OCI-M1 (cell line): ENCODE results near the gene PXK.
A peak's percentile ranks its signal among the peaks of the same experiment; 100 is the strongest.
"Not testable (repeated sequence)": the region's sequence is repeated elsewhere in the genome, so short reads cannot be mapped to it uniquely, and the experiment has no call there.

Experiments used
- DNase-seq: peaks from one replicate; lab custom pipeline; 2025; lab: John Stamatoyannopoulos, UW

PXK gene

DNA sequence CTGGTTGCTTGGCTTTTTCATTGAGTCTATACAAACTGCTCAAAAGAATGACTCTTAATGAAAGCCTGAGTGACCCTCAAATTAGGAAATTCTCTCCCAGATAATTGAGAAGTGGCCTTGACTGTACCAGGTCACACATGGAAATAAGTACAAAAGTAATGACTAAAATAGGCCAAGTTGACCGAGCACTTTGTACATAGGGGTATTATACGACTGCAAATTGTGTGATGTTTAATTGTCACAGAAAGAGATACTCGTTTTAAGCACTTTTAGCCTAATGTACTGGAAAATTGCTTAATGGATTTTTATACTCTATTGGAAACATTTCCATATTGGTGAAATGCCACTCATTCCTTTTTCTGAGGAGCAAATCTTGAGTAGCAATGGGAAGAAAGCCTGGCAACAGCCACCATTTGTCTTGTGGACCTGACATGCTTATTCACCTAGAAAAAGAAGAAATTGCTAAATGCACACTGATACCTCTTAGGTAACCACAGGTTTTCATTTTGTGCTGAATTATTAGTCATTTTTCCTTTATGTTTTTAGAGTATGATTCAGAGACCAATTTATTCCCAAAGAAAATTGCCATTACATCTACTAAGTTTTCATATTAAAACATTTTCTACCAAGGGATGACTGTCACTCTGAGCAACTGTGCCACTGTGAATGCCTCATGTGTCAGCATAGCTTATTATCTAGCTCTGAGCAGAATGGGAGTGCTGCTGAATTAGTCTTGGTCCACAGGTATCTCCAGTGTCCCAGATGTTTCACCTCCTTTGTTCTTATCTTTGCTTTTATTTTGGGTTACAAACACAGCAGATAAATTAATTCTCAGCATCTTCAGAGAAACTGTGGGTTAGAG lies 8.9 kb upstream of the PXK start:
- no peak for DNase-seq

DNA sequence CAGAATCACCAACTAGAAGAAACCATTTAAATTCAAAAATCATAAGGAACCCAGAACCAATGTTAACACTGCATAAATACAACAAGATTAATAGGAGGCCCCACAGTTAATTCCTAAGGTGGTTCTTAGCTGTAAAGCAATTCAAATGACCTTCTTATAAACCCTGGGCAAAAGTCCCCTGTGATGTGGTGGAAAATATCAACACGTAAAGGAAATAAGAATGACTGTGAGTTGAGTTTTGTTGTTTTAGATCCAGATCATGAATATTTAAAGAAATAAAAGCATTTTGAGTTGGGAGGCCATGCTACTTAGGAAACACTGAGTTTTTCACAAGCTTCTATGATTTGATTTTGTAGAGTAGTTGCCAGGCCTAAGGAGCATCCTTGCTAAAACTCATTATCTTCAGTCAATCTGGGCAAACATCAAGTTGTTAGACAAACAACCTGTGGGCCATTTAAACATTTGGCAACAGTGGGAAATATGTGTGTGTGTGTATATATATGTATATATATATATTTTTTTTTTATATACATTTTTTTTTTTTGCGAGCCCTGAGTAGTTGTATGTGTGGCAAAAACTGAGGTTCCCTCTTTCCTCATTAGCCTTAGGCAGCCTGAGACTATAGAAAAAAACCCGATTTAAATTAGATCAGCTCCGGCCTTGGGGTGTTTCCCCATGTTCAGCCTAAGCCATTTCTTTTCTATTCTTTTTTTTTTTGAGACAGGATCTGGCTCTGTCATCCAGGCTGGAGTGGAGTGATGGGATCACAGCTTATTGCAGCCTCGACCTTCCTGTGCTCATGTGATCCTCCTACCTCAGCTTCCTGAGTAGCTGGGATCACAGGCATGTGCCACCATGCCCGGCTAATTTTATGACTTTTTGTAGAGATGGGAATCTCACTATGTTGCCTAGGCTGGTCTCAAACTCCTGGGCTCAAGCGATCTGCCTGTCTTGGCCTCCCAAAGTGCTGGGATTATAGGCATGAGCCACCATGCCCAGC lies 8.0 kb upstream of the PXK start:
- DNase-seq, result no peak

DNA sequence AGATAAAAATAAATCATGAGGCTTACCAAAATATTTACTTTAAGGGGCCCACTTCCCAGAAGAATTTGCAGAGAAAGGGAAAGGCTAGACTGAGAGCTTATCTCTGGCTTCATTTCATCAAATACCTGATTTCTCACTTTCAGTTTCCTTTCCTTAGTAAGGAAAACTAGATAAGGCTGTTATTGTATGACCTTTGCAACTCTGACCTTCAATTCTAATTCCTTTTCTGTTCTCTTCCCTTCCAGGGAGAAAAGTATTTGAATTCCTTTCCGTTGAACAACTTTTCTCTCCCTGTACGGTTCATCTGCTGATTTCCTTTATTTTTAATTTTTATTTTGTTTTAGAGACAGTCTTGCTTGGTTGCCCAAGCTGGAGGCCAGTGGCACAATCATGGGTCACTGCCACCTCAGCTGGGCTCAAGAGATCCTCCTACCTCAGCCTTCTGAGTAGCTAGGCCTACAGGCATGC lies 7.1 kb upstream of the PXK start:
- peak; percentile 47 for DNase-seq

DNA sequence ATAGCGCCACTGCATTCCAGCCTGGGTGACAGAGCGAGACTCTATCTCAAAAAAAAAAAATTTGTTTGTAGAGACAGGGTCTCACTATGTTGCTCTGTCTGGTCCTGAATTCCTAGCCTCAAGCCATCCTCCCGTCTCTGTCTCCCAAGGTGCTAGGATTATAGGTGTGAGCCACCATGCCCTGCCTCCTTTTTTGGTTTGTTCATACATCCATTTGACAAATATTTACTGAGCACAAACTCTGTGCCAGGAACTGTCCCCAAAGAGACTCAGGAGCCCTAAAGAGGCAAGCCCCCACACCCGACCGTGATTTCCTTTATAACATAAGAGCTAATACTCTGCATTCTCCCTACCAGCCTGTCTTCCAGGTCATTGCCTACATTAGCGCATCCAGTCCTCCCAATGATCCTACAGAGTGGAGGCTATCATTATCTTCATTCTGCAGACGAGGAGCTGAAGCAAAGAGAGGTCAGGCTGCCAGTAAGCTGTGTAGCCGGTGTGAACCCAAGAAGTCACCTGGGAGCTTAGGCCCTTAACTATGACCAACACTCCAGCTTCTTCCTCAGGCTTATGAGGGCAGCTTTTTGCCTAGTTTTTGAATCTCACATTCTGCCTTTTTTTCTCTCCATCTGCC lies 6.3 kb upstream of the PXK start:
- DNase-seq, result no peak

DNA sequence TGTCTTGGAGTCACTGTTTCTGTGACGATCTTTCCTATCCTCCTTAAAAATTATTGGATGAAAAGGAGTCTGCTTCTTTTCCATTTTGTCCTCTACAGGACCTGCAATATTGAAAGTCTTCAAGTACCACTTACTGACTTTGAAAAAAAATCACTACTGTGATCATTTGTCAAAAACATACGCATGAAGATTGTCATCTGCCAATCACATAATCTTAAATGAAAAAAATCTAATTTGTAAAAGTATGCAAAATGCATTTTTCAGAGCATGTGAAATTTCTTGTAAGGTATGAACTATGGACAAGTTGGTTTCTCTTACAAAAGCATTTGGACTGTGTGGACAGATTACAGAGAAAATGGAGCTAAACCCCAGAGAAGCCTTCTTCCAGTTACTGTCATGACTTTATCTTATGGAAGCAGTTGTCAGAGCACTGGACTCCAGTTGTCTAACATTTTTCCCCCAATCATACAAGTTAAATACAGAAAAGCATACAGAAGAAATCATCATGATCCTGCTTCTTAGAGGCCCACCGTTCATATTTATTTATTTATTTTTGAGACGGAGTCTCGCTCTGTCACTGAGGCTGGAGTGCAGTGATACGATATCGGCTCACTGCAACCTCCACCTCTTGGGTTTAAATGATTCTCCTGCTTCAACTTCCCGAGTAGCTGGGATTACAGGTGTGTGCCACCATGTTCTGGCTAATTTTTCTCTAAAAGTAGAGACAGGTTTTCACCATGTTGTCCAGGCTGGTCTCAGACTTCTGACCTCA lies 3.4 kb upstream of the PXK start:
- DNase-seq, result peak; percentile 27

DNA sequence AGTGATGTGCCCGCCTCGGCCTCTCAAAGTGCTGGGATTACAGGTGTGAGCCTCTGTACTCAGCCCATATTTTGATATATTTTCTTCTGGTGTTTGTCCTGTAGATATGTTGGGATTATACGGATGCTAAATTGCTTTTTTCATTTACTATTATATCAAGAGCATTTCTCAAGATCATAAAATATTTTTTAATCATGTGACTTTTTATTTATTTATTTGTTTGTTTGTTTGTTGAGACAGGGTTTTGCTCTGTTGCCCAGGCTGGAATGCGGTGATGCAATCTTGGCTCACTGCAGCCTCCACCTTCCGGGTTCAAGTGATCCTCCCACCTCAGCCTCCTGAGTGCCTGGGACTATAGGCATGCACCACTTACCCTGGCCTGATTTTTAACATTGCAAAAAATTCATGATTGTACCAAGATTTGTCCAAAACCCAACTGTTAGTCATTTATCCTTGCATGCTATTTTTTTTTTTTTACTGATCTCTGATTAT lies 2.7 kb upstream of the PXK start:
- DNase-seq, result no peak

DNA sequence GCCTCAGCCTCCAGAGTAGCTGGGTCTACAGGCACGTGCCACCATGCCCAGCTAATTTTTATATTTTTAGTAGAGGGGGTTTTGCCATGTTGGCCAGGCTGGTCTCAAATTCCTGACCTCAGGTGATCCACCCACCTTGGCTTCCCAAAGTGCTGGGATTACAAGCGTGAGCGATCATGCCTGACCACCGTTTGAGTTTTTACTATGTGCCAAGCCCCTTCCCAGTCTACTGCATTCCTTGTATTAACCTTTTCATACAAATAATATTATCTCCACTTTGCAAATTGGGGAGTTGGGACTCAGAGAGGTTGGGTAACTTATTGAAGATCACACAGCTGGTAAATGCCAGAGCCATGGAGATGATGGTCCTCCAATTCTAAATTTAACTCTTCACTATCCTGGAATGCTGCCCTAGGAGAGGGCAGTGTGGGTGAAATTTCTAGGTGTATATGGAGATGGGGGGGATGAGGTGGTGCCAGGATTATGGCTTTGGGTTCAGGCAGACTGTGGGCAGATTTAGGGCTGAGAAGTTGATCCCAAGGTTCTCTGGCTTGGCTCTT lies 1.0 kb upstream of the PXK start:
- DNase-seq, result no peak

DNA sequence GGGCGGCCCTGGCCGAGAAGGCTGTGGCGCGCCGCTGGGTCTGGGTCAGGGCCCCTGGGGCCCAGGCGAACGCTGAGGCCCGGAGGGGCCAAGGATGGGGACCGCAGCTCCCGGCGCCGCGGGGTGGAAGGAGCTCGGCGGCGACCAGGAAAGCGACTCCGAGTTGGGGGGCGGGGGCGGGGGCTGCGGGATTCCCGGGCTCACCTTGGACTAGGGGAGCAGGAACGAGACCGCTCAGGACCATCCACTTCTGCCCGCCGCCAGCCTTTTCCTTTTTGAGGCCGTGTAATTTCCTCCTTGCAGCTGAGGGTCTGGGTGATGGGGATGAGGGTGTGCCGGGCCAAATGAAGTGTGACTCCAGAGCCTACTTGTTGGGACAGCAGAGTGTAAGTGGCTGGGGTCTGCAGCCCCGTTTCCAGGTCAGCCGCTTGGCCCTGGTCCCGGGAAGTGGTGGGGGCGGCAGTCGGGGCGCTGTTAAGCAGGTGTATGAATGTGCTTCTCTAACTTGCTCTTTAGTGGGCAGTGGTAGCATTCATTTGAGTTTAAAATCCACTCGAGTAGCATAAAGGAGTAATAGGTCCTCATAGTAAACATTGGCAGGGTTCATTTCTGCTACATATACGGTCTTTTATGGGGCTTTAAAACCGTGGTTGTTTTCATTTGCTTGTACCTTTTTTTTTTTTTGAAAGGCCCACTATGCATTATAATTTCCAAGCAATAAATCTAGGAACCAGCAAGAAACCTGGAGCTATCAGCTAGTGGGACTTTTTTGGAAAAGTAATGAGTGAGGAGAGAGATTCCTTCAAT lies 717 bp downstream of the PXK start:
- DNase-seq, result peak; percentile 69

DNA sequence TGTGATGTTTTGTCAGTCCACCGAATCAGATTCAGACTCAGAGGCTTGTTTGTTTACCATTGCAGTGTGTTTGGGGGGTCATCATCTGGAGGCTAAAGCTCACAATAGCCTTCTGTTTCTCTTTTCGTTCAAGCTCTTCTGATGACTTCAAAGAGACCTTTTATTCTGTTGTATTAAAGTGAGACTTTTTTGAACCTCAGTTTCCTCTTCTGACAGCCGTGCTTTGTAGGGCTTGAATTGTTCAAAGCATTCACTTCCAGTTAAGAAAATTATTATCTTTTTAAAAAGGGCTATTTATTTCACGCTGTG lies 1.3 kb downstream of the PXK start:
- DNase-seq, result peak; percentile 52

DNA sequence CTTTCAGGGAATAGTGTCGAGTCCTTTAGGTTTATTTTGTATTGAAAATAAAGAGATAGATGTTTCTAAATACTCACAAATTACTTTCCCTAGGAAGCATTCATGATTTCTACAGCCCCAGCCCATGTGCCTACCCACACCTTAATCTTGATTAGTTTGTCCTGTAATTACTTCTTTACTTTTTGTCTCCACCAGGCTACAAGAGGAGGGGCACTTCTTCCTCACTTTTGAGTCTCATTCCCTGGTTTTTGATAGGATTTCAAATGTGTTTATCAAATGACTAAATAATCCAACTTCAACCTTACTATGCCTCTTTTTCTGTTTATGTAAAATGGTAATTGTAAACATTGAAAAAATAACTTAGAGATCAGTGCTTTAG lies 1.8 kb downstream of the PXK start:
- peak; percentile 75 for DNase-seq

DNA sequence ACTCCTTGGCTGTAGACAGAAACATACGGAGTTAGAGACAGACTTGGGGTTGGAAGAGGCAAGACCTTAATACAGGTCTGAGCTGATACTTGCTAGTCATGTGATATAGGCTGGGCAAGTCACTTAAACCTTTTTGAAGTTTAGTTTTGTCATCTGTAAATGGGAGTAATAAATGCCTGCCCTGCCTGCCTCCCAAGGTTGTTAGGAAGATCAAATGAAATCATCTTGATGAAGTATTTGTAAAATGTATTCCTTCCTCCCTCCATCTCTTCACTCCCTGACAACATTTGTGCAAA lies 2.9 kb downstream of the PXK start:
- no peak for DNase-seq

DNA sequence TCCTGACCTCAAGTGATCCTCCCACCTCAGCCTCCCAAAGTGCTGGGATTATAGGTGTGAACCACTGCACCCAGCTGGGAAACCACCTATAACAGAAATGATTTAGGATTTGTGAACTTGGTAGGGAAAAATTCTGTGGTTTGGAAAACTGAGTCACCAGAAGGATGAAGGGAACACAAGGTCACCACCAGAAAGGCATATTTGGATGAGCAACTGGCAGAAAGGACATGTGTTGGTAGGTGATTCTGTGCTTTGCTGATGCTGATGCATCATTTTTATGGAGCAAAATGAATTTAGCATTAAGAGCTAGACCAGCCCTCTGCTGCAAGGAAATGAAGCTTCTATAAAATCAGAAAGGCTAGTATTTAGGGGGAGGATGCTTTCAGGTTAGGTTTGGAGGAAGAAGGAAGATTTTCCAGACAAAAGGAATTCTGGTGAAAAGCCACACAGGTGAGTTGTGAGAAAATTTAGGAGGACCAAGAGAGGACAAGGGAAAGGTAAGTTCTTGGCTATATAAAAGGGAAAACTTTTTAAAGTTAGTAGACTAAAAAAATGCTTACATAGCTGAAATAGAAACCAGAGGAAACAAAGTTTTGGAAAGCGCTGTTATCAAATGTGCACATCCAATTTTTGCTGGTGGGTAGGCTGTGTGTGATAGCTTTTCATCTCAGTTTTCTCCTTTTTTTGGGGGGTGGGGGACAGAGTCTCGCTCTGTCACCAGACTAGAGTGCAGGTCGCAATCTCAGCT lies 3.6 kb downstream of the PXK start:
- peak; percentile 18 for DNase-seq

DNA sequence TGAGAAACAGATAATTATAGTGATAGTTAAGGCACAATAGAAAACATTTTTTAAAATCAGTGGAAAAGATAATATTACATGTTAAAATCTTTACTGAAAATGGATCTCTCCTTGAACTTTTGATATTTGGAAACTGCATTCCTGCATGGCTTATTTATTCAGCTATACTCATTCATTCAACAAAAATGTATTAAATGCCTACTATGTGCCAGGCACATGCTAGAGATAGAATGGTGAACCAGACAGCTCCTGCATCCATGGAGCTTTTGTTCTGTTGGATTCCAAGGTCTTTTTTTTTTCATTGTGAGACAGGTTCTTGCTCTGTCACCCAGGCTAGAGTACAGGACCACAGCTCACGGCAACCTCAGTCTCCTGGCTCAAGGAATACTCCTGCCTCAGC lies 4.5 kb downstream of the PXK start:
- no peak for DNase-seq

DNA sequence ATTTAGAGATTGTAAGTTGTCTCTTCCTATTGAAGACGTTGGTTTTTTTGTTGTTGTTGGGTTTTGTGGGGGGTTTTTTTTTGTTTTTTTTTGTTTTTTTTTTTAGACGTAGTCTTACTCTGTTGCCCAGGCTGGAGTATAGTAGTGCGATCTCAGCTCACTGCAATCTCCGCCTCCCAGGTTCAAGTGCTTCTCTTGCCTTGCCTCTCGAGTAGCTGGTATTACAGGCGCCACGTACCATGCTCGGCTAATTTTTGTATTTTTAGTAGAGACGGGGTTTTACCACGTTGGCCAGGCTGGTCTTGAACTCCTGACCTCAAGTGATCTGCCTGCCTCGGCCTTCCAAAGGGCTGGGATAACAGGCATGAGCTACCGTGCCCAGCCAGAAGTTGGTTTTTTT lies 6.5 kb downstream of the PXK start:
- not testable (repeated sequence) for DNase-seq

DNA sequence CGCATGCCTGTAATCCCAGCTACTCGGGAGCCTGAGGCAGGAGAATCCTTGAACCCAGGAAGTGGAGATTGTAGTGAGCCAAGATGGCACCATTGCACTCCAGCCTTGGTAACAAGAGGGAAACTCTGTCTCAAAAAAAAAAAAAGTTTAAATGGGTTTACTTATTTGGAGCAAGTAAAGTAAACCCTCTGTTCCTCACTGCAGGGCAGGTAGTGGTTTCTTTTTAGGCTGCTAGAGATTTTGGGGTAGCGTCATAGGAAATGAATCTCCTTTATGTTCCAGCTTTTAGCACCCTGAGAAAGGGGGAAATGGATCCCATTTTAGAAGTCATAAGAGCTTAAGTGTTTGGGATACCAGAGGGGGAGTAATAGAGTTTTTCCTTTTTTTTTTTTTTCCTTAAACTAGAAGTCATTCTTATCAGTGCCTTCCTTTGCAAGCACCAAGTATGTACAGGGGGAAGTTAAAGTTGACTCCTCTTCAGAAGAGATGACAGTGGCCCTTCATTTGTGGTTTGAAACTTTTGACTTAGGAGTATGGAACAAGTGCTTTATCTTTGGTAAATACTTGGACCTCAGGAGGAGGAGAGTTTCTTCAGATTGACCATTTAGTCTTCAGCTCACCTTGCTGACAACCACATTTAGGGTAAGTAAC lies 8.0 kb downstream of the PXK start:
- DNase-seq, result peak; percentile 70

DNA sequence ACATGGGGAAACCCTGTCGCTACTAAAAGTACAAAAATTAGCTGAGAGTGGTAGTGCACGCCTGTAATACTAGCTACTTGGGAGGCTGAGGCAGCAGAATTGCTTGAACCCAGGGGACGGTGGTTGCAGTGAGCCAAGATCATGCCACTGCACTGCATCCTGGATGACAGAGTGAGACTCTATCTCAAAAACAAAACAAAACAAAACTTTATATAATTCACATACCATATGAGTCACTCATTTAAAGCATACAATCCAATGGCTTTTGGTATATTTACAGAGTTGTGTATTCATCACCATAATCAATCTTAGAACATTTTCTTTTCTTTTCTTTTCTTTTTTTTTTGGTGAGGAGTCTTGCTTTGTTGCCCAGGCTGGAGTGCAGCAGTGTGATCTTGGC lies 8.7 kb downstream of the PXK start:
- no peak for DNase-seq

DNA sequence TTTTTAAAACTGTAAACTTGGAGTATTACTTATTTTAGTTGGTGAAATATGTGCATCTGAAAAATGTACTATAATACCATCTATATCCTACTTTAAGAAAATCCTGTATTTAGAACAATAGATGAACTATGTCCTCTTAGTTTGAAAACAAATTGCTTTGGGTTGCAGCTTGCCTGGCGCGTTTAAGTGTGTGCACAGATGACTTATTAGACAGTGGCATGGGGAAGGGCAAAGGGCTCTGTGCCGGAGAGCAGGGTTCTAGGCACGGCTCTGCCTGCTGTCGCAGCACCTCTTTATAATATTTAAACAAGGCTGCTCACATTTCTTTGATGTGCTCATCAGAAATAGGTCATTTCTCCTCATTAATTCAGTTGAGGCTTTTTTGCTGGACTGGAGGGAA lies 10.0 kb downstream of the PXK start:
- no peak for DNase-seq

DNA sequence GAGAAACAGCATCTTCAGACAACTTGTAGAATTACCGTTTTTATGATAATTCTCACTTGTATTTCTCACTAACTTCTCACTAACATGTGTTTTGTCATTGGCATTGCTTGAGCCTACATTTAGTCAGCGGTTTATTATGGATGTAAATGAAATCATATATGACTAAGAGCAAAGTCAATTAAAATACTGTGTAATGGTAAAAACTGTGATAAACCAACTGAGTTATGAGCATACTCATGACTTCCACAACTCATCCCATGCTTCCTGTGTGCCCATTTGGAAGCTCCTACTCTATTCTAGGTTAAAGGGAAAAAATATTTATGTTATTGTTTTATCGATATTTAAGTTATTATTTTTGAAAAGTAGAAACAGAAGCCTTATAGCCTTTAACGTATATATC lies 12.8 kb downstream of the PXK start:
- DNase-seq, result no peak

DNA sequence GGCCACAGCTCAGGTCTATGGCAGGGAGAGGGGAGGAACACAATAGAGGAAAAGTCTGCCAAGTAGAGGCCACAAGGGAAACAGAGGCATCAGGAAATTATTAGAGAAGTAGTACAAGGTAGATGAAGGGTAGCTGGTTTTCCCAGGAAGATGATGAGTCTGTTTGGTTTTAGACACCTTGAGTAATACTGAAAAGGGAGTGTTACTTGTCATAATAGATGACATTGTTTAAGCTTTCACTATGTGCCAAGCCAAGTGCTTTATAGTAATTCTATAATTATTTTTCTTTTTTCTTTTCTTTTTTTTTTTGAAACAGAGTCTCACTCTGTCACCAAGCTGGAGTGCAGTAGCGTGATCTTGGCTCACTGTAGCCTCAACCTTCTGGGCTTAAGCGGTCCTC lies 13.7 kb downstream of the PXK start:
- DNase-seq, result no peak
